ENCODE measurements around the gene RAP1GAP. TPM values are rescaled to one million over a fixed set of nuclear protein-coding genes. Genes with fewer than 3 reads are reported as not detected.

RAP1GAP gene
- total RNA-seq (10 to 100 TPM; 15.3 to 18.7 (median 16.4) TPM), polyA plus RNA-seq (18.4 TPM)
- long read RNA-seq, donor 1, transcript RAP1GAP-206 (25 exons, 3,271 nt): major isoform, 6 of 40 reads
- long read RNA-seq, donor 1, partial matches to known transcripts: 17 of 40 reads
- long read RNA-seq, donor 1, other reads (novel, unspliced or antisense): 13 of 40 reads
- long read RNA-seq, donor 2, partial matches to known transcripts: 10 of 31 reads
- long read RNA-seq, donor 2, other reads (novel, unspliced or antisense): 15 of 31 reads
- long read RNA-seq, donor 3, transcript RAP1GAP-206 (25 exons, 3,271 nt): major isoform, 8 of 72 reads
- long read RNA-seq, donor 3, partial matches to known transcripts: 29 of 72 reads
- long read RNA-seq, donor 3, other reads (novel, unspliced or antisense): 35 of 72 reads
- long read RNA-seq, donor 4, transcript RAP1GAP-206 (25 exons, 3,271 nt): major isoform, 7 of 20 reads
- long read RNA-seq, donor 4, partial matches to known transcripts: 5 of 20 reads
- long read RNA-seq, donor 4, other reads (novel, unspliced or antisense): 6 of 20 reads

- peak; percentile 10 to 25 for ATAC-seq
- H3K27ac ChIP-seq (ENCODE audit: low read length): peak within 1 kb of the TSS; percentile 38
- peak in 2 of 3 donors; percentile 68 to 74 for DNase-seq
- H3K27me3 ChIP-seq (ENCODE audit: control insufficient read depth, insufficient read depth): no peaks in the 10 kb centered on the region
- H3K4me1 ChIP-seq (ENCODE audit: control insufficient read depth, insufficient read depth, low read length): peaks cover 30% of the 10 kb centered on the region
- 1% methylated on average over 64 of the region's 64 CpGs for WGBS
- peak within 1 kb of the TSS; percentile 60 for H3K4me3 ChIP-seq (ENCODE audit: low read length)
- intact Hi-C loops (cut with DNase I): no loop called here
- no peaks in the 10 kb centered on the region for H3K9me3 ChIP-seq (ENCODE audit: control insufficient read depth, low read length)
These were observed at the start of gene RAP1GAP for GRCh38 chr1:21669258-21670058. TSS of gene RAP1GAP (minus strand) at chr1:21669357. CDS start at chr1:21620032, 49,325 bp downstream.

- DNase-seq (no peak), ATAC-seq (no peak)
- intact Hi-C loops (cut with DNase I): no loop called here
- Histone ChIP-seq H3K9me3 (ENCODE audit: control insufficient read depth, low read length) (no peaks in the 10 kb centered on the region), H3K4me1 (ENCODE audit: control insufficient read depth, insufficient read depth, low read length) (no peaks in the 10 kb centered on the region), H3K4me3 (ENCODE audit: low read length) (no peak overlapping the region), H3K27ac (ENCODE audit: low read length) (no peak overlapping the region), H3K27me3 (ENCODE audit: control insufficient read depth, insufficient read depth) (no peaks in the 10 kb centered on the region)
- 74% methylated on average over 2 of the region's 2 CpGs for WGBS
These were observed 47.0 kb upstream of the RAP1GAP start for GRCh38 chr1:21716169-21716568.

GRCh38 chr1:21707891-21708290, 38.7 kb upstream of the RAP1GAP start:
- ATAC-seq (no peak), DNase-seq (no peak)
- Histone ChIP-seq H3K27ac (ENCODE audit: low read length) (no peak overlapping the region), H3K9me3 (ENCODE audit: control insufficient read depth, low read length) (no peaks in the 10 kb centered on the region), H3K4me1 (ENCODE audit: control insufficient read depth, insufficient read depth, low read length) (no peaks in the 10 kb centered on the region), H3K4me3 (ENCODE audit: low read length) (no peak overlapping the region), H3K27me3 (ENCODE audit: control insufficient read depth, insufficient read depth) (no peaks in the 10 kb centered on the region)
- intact Hi-C loops (cut with DNase I): no loop called here
- 97% methylated on average over 4 of the region's 4 CpGs for WGBS

- Histone ChIP-seq H3K4me3 (ENCODE audit: low read length) (no peak overlapping the region), H3K27ac (ENCODE audit: low read length) (no peak overlapping the region), H3K27me3 (ENCODE audit: control insufficient read depth, insufficient read depth) (no peaks in the 10 kb centered on the region), H3K9me3 (ENCODE audit: control insufficient read depth, low read length) (no peaks in the 10 kb centered on the region), H3K4me1 (ENCODE audit: control insufficient read depth, insufficient read depth, low read length) (no peaks in the 10 kb centered on the region)
- ATAC-seq (no peak), DNase-seq (no peak)
- 58% methylated on average over 5 of the region's 5 CpGs for WGBS
- intact Hi-C loops (cut with DNase I): no loop called here
These were observed 38.1 kb upstream of the RAP1GAP start for GRCh38 chr1:21707086-21707840.

- peak in 1 of 2 donors; percentile 42 for ATAC-seq
- Histone ChIP-seq H3K9me3 (ENCODE audit: control insufficient read depth, low read length) (no peaks in the 10 kb centered on the region), H3K4me3 (ENCODE audit: low read length) (no peak overlapping the region), H3K4me1 (ENCODE audit: control insufficient read depth, insufficient read depth, low read length) (no peaks in the 10 kb centered on the region), H3K27ac (ENCODE audit: low read length) (no peak overlapping the region), H3K27me3 (ENCODE audit: control insufficient read depth, insufficient read depth) (no peaks in the 10 kb centered on the region)
- no peak for DNase-seq
- WGBS: 59% methylated on average over 8 of the region's 8 CpGs
- intact Hi-C loops (cut with DNase I): no loop called here
These were observed 37.1 kb upstream of the RAP1GAP start for GRCh38 chr1:21706151-21706835.

- Histone ChIP-seq H3K4me3 (ENCODE audit: low read length) (no peak overlapping the region), H3K27ac (ENCODE audit: low read length) (no peak overlapping the region), H3K4me1 (ENCODE audit: control insufficient read depth, insufficient read depth, low read length) (no peaks in the 10 kb centered on the region), H3K9me3 (ENCODE audit: control insufficient read depth, low read length) (no peaks in the 10 kb centered on the region), H3K27me3 (ENCODE audit: control insufficient read depth, insufficient read depth) (no peaks in the 10 kb centered on the region)
- intact Hi-C loops (cut with DNase I): no loop called here
- DNase-seq (no peak), ATAC-seq (no peak)
- 72% methylated on average over 4 of the region's 4 CpGs for WGBS
These were observed 36.3 kb upstream of the RAP1GAP start for GRCh38 chr1:21705303-21705980.

- Histone ChIP-seq H3K27me3 (ENCODE audit: control insufficient read depth, insufficient read depth) (no peaks in the 10 kb centered on the region), H3K27ac (ENCODE audit: low read length) (no peak overlapping the region), H3K4me1 (ENCODE audit: control insufficient read depth, insufficient read depth, low read length) (no peaks in the 10 kb centered on the region), H3K9me3 (ENCODE audit: control insufficient read depth, low read length) (no peaks in the 10 kb centered on the region), H3K4me3 (ENCODE audit: low read length) (no peak overlapping the region)
- no peak for ATAC-seq
- WGBS: 88% methylated on average over 5 of the region's 5 CpGs
- intact Hi-C loops (cut with DNase I): no loop called here
- DNase-seq: no peak
These were observed 35.0 kb upstream of the RAP1GAP start for GRCh38 chr1:21704145-21704544.

- ATAC-seq (no peak), DNase-seq (no peak)
- Histone ChIP-seq H3K27me3 (ENCODE audit: control insufficient read depth, insufficient read depth) (no peaks in the 10 kb centered on the region), H3K4me3 (ENCODE audit: low read length) (no peak overlapping the region), H3K4me1 (ENCODE audit: control insufficient read depth, insufficient read depth, low read length) (no peaks in the 10 kb centered on the region), H3K9me3 (ENCODE audit: control insufficient read depth, low read length) (no peaks in the 10 kb centered on the region), H3K27ac (ENCODE audit: low read length) (no peak overlapping the region)
- intact Hi-C loops (cut with DNase I): no loop called here
- 65% methylated on average over 3 of the region's 3 CpGs for WGBS
These were observed 34.3 kb upstream of the RAP1GAP start for GRCh38 chr1:21703318-21703963.

GRCh38 chr1:21702780-21703179, 33.6 kb upstream of the RAP1GAP start:
- intact Hi-C loops (cut with DNase I): no loop called here
- H3K27ac ChIP-seq (ENCODE audit: low read length): no peak overlapping the region
- no peaks in the 10 kb centered on the region for H3K27me3 ChIP-seq (ENCODE audit: control insufficient read depth, insufficient read depth)
- 92% methylated on average over 4 of the region's 4 CpGs for WGBS
- no peaks in the 10 kb centered on the region for H3K4me1 ChIP-seq (ENCODE audit: control insufficient read depth, insufficient read depth, low read length)
- H3K9me3 ChIP-seq (ENCODE audit: control insufficient read depth, low read length): no peaks in the 10 kb centered on the region
- DNase-seq (no peak), ATAC-seq (no peak)
- H3K4me3 ChIP-seq (ENCODE audit: low read length): no peak overlapping the region
